NK-92 (cell line): ENCODE measurements around the gene PTCSC3.
"Not testable (repeated sequence)": the region's sequence is repeated elsewhere in the genome, so short reads cannot be mapped to it uniquely, and the experiment has no call there.

Source experiments
- DNase-seq: peaks from one replicate; lab custom pipeline; 2025; ENCODE audit not compliant: unreplicated experiment; lab: John Stamatoyannopoulos, UW

Gene PTCSC3

GRCh38 chr14:36174767-36175424 lies 1.6 kb downstream of the PTCSC3 start:
- DNase-seq, result no peak

GRCh38 chr14:36173161-36173560 lies 3.4 kb downstream of the PTCSC3 start:
- DNase-seq, result no peak

GRCh38 chr14:36171607-36172006 lies 4.9 kb downstream of the PTCSC3 start:
- no peak for DNase-seq

GRCh38 chr14:36167431-36167830 lies 9.1 kb downstream of the PTCSC3 start:
- DNase-seq, result no peak

- DNase-seq, result no peak
Measured at GRCh38 chr14:36163451-36163850, 13.1 kb downstream of the PTCSC3 start.

- DNase-seq, result no peak
Measured at GRCh38 chr14:36162267-36162666, 14.3 kb downstream of the PTCSC3 start.

GRCh38 chr14:36161776-36162175 lies 14.7 kb downstream of the PTCSC3 start:
- DNase-seq, result no peak

- no peak for DNase-seq
Measured at GRCh38 chr14:36151335-36151734, 25.2 kb downstream of the PTCSC3 start.

- no peak for DNase-seq
Measured at GRCh38 chr14:36134038-36134437, 42.5 kb downstream of the PTCSC3 start.

GRCh38 chr14:36132826-36133225 lies 43.7 kb downstream of the PTCSC3 start:
- DNase-seq, result no peak

- no peak for DNase-seq
Measured at GRCh38 chr14:36130186-36130585, 46.3 kb downstream of the PTCSC3 start.

GRCh38 chr14:36129181-36129580 lies 47.3 kb downstream of the PTCSC3 start:
- DNase-seq, result no peak

- DNase-seq, result no peak
Measured at GRCh38 chr14:36113341-36113740, 63.2 kb downstream of the PTCSC3 start.

- DNase-seq, result no peak
Measured at GRCh38 chr14:36111822-36112583, 64.5 kb downstream of the PTCSC3 start.

GRCh38 chr14:36105401-36105800 lies 71.1 kb downstream of the PTCSC3 start:
- DNase-seq, result no peak

- not testable (repeated sequence) for DNase-seq
Measured at GRCh38 chr14:36104258-36104657, 72.3 kb downstream of the PTCSC3 start.

- DNase-seq, result no peak
Measured at GRCh38 chr14:36099619-36100018, 76.9 kb downstream of the PTCSC3 start.

GRCh38 chr14:36097356-36097755 lies 79.2 kb downstream of the PTCSC3 start:
- no peak for DNase-seq

- no peak for DNase-seq
Measured at GRCh38 chr14:36096090-36096489, 80.4 kb downstream of the PTCSC3 start.

- no peak for DNase-seq
Measured at GRCh38 chr14:36094963-36095362, 81.6 kb downstream of the PTCSC3 start.

GRCh38 chr14:36091096-36091495 lies 85.4 kb downstream of the PTCSC3 start:
- no peak for DNase-seq

GRCh38 chr14:36087411-36087810 lies 89.1 kb downstream of the PTCSC3 start:
- DNase-seq, result no peak
